Esophagus (tissue), 2 donors: Measurements from ENCODE around the gene KREMEN1. TPM values are rescaled to one million over a fixed set of nuclear protein-coding genes. Genes with fewer than 3 reads are reported as not detected.
A peak's percentile ranks its signal among the peaks of the same experiment; 100 is the strongest.

Experiments used
- H3K27ac ChIP-seq, 2 donors: one replicate each; pipeline ENCODE4 v1.5.1; 2013; ENCODE audit warnings: low read depth in 2 of 2, mild to moderate bottlenecking in 2 of 2, inconsistent platforms in 1 of 2, low read length in 1 of 2, moderate library complexity in 1 of 2
- H3K27me3 ChIP-seq, 2 donors: one replicate each; pipeline ENCODE4 v1.6.1; 2013; ENCODE audit warnings: low read length in 2 of 2, control low read depth in 1 of 2, mild to moderate bottlenecking in 1 of 2; ENCODE audit not compliant: insufficient read depth in 2 of 2, control insufficient read depth in 1 of 2
- H3K36me3 ChIP-seq, 2 donors: one replicate each; pipeline ENCODE4 v1.6.1; 2013; ENCODE audit warnings: low read length in 1 of 2; ENCODE audit not compliant: control insufficient read depth in 2 of 2, insufficient read depth in 2 of 2
- H3K4me1 ChIP-seq, 2 donors: one replicate each; pipeline ENCODE4 v1.6.1; 2013; ENCODE audit warnings: low read length in 1 of 2; ENCODE audit not compliant: control insufficient read depth in 2 of 2, insufficient read depth in 2 of 2
- H3K4me3 ChIP-seq, 2 donors: one replicate each; pipeline ENCODE4 v1.5.1; 2013; ENCODE audit warnings: low read length in 2 of 2, mild to moderate bottlenecking in 2 of 2, low read depth in 1 of 2, moderate library complexity in 1 of 2
- H3K9me3 ChIP-seq, 2 donors: one replicate each; pipeline ENCODE4 v1.6.1; 2013; ENCODE audit warnings: mild to moderate bottlenecking in 2 of 2, low read depth in 1 of 2, low read length in 1 of 2, moderate library complexity in 1 of 2; ENCODE audit not compliant: control insufficient read depth in 2 of 2, insufficient read depth in 1 of 2
- WGBS, 2 donors: extraction: QIAGEN DNeasy Blood & Tissue Kit; methylation state at CpG; one replicate each; pipeline ENCODE4 v1.1.7; 2013; 5-methylcytosine and 5-hydroxymethylcytosine counted together
- polyA plus RNA-seq, 2 donors: library from polyadenylated mRNA; stranded (reverse); fragments of 200-250 nt; gene quantifications; one replicate each; pipeline ENCODE4 v1.2.3, GENCODE V29; 2013
- donor health status: healthy with polysubstance abuse.
- donor health status: Bipolar disorder and iron deficiency.

Gene KREMEN1
- polyA plus RNA-seq, 2 donors = 29.1 to 31.4 TPM

- Histone ChIP-seq H3K4me1 (no peaks in the 10 kb centered on the region), H3K36me3 (no peaks in the 10 kb centered on the region), H3K9me3 (no peaks in the 10 kb centered on the region), H3K27ac (no peak within 1 kb of the TSS), H3K4me3 (no peak within 1 kb of the TSS), H3K27me3 (no peaks in the 10 kb centered on the region)
- WGBS, 2 donors = 64% methylated on average over 2 of the region's 2 CpGs
Observed at GRCh38 chr22:29061773-29062172, 11.1 kb upstream of the KREMEN1 start, which contains the start of gene C22orf31. C22orf31 (minus strand) TSS chr22:29061831; CDS start chr22:29061792, 39 bp downstream.

DNA sequence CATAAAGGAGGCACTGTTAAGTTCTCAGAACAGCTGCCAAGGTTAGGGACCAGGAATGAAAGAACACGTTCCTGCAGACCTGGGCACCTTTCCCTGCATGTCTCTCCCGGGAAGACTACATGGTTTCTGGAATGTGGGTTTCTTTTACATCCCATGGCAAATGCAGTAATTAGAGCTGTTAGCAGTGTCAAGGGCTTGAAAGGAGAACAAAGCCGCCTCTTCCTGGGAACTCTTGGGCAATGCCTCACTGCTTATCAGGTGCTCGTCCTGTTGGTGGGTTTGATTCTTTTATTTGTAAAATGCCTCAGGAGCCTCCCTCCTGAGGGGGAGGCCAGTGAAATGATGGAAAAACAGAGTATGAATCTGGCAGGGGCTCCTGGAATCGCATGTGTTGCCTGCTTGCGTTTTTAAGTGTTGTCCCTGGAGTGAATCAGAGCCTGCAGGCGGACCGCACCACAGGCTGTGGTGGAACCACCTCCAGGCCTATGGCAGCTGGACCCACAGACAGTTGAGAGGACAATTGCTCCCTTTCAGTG, 10.5 kb upstream of the KREMEN1 start:
- no peaks in the 10 kb centered on the region for H3K4me1 ChIP-seq
- no peak overlapping the region for H3K27ac ChIP-seq
- 48 to 61% methylated on average over 8 of the region's 8 CpGs for WGBS, 2 donors
- H3K9me3 ChIP-seq = no peaks in the 10 kb centered on the region
- no peaks in the 10 kb centered on the region for H3K36me3 ChIP-seq
- no peak overlapping the region for H3K4me3 ChIP-seq
- H3K27me3 ChIP-seq = no peaks in the 10 kb centered on the region

DNA sequence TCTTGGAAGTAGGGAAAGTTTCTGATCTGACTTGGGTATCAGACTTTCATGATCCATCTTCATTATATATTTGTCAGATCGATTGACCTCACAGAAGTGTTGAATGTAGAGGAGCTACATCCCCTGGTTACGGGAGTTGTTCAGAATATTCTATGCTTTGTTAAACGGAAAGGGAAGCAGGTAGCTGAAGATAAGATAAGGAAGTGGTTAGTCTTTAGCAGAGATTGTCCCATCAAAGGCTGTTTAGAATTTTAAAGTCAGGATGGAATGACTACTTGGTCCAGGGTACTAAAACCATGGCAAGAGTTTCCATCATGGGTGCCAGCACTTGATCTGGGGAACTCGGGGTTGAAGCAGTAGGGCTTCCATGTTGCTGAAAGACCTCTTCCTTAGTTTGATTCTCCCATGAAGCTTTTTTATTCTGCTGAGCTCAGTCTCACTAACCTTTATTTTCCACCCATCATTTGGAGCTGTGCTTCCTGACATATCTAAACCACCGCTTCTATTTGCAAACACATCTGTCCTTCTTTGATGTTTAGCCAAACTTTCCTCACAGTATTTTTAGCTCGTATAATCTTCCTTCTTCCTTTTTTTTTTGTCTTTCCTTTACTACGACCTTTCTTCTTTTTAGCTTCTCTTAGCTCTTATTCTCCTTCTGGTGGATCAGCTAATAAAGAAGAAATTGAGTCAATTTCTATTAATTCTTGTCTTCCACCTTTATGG, 7.2 kb upstream of the KREMEN1 start:
- no peak overlapping the region for H3K4me3 ChIP-seq
- no peak overlapping the region for H3K27ac ChIP-seq
- no peaks in the 10 kb centered on the region for H3K4me1 ChIP-seq
- H3K27me3 ChIP-seq = no peaks in the 10 kb centered on the region
- no peaks in the 10 kb centered on the region for H3K36me3 ChIP-seq
- no peaks in the 10 kb centered on the region for H3K9me3 ChIP-seq
- 29 to 31% methylated on average over 7 of the region's 7 CpGs for WGBS, 2 donors

DNA sequence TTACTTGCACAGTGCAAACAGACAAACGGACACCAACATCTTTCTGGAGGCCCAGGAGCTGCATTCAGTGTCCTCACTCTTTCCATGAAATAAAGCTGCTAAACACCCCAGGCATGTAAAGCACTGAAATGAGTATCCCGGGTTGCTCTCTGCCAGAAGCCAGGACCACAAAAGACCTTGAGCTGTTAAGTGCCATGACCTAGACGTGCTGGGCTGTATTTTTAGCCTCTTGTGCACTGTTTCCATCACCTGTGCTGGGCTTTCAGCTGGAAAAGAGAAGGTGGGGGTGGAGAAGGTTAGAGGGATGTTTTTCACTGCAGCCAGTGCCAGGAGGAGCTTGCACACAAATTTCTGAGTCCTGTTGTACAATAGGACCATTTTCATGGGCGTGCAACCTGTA, 3.4 kb upstream of the KREMEN1 start:
- Histone ChIP-seq H3K27ac (no peak overlapping the region), H3K9me3 (no peaks in the 10 kb centered on the region), H3K4me1 (peaks cover 2 to 9% of the 10 kb centered on the region in 2 donors), H3K4me3 (no peak overlapping the region), H3K36me3 (no peaks in the 10 kb centered on the region), H3K27me3 (no peaks in the 10 kb centered on the region)
- 78 to 87% methylated on average over 4 of the region's 4 CpGs for WGBS, 2 donors

GRCh38 chr22:29070490-29070889, 2.3 kb upstream of the KREMEN1 start:
- H3K27ac ChIP-seq = peak overlapping the region; percentile 86 to 90
- WGBS, 2 donors = 93 to 95% methylated on average over 4 of the region's 4 CpGs
- H3K9me3 ChIP-seq = no peaks in the 10 kb centered on the region
- no peaks in the 10 kb centered on the region for H3K36me3 ChIP-seq
- H3K27me3 ChIP-seq = no peaks in the 10 kb centered on the region
- no peak overlapping the region for H3K4me3 ChIP-seq
- H3K4me1 ChIP-seq = peaks cover 2 to 9% of the 10 kb centered on the region in 2 donors

- H3K27ac ChIP-seq = peak overlapping the region; percentile 86 to 90
- H3K9me3 ChIP-seq = no peaks in the 10 kb centered on the region
- 2 to 5% methylated on average over 52 to 60 of the region's 60 CpGs for WGBS, 2 donors
- H3K36me3 ChIP-seq = no peaks in the 10 kb centered on the region
- no peaks in the 10 kb centered on the region for H3K27me3 ChIP-seq
- H3K4me1 ChIP-seq = peaks cover 2 to 9% of the 10 kb centered on the region in 2 donors
- H3K4me3 ChIP-seq = peak overlapping the region in 1 of 2 donors; percentile 35
Observed at GRCh38 chr22:29071261-29072045, 1.4 kb upstream of the KREMEN1 start.

GRCh38 chr22:29072193-29072978, 449 bp upstream of the KREMEN1 start:
- Histone ChIP-seq H3K4me3 (peak overlapping the region; percentile 21 to 76), H3K36me3 (no peaks in the 10 kb centered on the region), H3K9me3 (no peaks in the 10 kb centered on the region), H3K4me1 (peaks cover 2 to 9% of the 10 kb centered on the region in 2 donors), H3K27me3 (no peaks in the 10 kb centered on the region), H3K27ac (peak overlapping the region; percentile 74 to 86)
- WGBS, 2 donors = 21 to 25% methylated on average over 34 to 41 of the region's 41 CpGs

DNA sequence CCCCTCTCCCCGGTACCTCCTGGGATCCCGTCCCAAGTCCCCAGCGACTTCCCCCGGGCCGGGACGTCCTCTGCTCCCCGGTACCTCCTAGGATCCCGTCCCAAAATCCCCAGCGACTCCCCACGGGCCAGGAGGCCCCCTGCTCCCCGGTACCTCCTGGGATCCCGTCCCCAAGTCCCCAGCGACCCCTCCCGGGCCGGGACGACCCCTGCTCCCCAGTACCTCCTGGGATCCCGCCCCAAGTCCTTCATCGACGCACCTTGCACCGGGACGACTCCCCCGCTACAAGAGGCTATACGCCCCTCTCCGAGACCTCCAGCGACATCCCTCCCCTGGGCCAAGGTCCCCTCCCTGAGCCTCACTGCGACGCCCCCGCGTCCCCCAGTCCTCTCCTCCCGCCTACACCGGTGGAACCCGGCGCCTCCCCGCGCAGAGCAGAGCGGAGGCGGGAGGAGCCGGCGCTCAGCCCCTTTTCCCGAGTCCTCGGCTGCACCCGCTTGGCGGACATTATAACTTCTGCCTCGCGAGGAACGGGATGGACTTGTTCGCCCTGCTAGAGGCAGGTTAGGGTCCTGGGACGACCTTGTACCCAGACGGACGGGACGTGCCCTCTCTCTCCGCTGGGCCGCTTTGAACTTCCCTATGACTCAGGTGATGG, 912 bp downstream of the KREMEN1 start:
- WGBS, 2 donors = 3 to 4% methylated on average over 52 to 53 of the region's 53 CpGs

More for the DNA sequence above, 912 bp downstream of the KREMEN1 start:
- peaks cover 2 to 9% of the 10 kb centered on the region in 2 donors for H3K4me1 ChIP-seq
- H3K27ac ChIP-seq = peak overlapping the region; percentile 88 to 95
- H3K9me3 ChIP-seq = no peaks in the 10 kb centered on the region
- no peaks in the 10 kb centered on the region for H3K27me3 ChIP-seq
- H3K36me3 ChIP-seq = no peaks in the 10 kb centered on the region
- H3K4me3 ChIP-seq = peak overlapping the region; percentile 76 to 80
